ENCODE results near the gene CLEC4E.
A peak's percentile ranks its signal among the peaks of the same experiment; 100 is the strongest.
"Not testable (repeated sequence)": the region's sequence is repeated elsewhere in the genome, so short reads cannot be mapped to it uniquely, and the experiment has no call there.

The CLEC4E gene

GRCh38 chr12:8537820-8538219 is 2.9 kb downstream of the CLEC4E start:
- not testable (repeated sequence) for DNase-seq (ENCODE audit: low spot score)

- DNase-seq (ENCODE audit: low spot score) = no peak
Measured at GRCh38 chr12:8532045-8532444, 8.7 kb downstream of the CLEC4E start.

DNA sequence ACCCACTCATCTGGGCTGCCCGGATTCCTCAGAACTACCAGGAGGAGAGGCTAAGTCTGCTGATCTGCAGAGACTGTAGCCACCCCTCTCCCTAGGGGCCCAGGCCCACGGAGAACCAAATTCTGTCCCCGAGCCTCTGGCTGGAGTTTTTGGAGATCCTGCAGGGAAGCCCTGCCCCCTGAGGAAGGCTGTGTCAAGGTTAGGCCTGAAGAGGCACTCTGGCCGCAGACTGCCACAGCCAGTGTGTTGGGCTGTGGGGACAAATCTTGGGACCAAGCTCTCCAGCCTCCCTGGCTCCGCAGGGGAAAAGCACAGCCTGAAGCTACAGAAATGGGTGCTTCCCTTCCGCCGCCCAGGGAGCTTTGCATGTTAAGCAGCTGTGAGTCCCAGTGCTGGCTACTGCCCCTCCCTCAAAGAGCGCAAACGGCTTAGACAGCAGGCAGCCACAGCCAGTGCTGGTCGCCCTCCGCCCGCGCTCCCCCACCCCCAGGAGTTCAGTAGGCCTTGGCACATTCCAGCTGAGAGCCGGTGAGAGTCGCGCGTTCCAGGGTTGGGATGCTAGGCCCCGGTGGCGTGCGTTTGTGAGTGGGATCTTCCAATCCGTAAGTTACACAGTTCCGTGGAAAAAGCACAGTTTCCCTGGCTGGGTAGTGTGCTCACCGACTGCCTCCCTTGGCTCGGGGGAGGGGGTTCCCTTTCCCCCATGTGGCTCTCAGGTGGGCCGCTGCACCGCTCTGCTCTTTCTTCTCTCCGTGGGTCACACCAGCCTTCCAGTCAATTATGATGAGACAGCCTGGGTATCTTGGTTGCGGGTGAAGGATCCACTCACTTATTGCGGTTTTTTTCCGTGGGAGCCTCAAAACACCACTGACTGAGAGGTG is 13.2 kb downstream of the CLEC4E start:
- DNase-seq (ENCODE audit: low spot score) = no peak

DNA sequence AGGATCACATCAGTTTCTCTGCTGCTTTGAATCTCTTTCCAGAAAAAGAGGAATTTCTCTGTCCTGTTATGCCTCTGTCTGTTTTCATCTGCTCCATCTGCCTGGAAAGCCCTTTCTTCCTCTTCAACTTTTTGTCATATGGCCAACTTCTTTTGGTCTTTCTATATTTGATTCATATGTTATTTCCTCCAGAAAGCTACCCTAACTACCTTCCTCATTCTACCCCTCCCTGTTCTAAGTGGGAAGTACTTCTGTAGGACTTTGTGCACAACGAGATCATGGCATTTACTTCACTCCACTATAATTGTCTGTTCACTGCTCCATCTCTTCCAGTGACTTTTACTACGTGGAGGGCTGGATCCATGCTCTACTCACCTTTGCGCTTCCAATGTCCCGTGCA is 21.5 kb downstream of the CLEC4E start:
- DNase-seq (ENCODE audit: low spot score) = no peak

- DNase-seq (ENCODE audit: low spot score) = no peak
Measured at GRCh38 chr12:8517971-8518370, 22.7 kb downstream of the CLEC4E start.

DNA sequence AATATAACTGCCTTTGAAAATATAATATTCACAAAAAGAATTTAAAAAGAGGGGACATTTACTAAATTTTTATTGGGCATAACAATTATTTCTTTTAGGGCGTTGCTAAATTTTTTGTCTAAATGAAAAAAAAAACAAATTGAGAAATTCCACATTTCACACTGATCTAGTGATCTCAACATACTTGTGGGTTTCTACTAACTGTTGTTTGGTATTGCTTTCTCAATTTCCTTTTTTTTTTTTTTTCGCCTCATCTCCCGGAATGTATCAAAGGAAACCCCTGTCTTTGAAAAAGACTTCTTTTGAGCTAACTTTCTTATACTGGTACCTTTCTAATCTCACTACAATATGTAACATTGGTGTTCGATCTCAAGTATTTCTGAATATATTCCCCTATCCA is 27.4 kb downstream of the CLEC4E start, which contains the start of gene CLEC4D:
TSS of gene CLEC4D (plus strand) at position 248 of the 400 bp plus-strand sequence. CDS start 230 bp downstream, outside the sequence.
- DNase-seq (ENCODE audit: low spot score) = no peak

DNA sequence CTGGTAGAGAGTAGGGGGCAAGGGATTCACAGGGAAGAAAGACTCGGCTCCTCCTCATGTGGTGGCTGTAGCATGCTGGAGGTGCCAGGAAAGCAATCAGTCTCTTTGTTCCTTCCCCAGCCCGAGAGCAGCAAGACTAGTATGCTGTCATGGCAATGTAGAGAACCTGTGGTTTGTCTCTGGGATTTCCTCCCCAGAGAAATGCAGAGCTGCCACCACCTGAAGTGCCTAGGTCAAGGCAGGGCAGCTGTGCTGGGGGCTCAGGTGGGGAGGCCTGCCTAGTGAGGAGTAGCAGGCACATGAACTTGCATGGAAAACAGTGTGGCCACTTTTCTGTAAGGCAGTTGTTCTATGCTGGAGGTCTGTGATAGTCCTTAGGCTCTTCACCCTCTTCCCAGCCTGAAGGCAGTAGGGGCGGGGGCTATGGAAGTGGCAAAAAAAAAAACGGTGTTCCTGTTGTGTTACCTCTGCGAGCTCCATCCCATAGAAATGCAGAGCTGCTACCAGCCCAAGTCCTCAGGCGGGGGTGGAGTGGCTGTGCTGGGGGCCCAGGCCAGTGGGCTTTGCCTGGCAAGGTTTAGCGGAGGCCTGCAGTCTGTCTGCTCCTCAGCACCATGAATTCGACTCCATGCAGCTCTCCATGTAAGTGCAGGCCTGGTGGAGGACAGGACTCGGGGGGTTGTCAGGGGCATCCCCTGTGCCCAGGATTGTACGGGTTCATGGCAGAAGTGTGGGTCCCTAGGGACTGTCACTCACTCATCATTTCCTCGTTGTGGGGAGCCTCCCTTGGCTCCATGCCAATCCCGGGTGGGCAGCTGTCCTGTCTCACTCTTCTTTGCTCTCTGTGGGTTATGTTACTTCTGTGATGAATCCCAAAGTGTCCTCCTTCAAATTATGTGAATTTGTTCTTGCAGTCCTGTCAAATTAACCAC is 31.5 kb downstream of the CLEC4E start:
- no peak for DNase-seq (ENCODE audit: low spot score)

DNA sequence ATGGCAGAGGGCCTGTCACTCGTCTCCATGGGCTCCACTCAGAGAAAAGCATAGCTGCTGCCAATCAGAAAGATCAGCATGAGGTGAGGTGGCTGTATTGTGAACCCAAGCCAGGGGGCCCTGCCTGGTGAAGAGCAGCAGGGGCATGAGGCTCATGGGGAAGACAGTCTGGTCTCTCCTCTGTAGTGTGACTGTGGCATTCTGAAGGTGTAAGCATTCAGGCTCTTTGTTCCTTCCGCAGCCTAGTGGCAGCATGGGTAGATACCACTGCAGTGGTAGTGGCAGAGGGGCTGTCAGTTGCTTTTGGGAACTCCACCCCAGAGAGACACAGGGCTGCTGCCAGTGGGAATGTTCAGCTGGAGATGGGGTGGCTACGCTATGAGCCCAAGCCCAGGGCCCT is 32.5 kb downstream of the CLEC4E start:
- no peak for DNase-seq (ENCODE audit: low spot score)

- DNase-seq (ENCODE audit: low spot score) = no peak
Measured at GRCh38 chr12:8507596-8507995, 33.1 kb downstream of the CLEC4E start.

- no peak for DNase-seq (ENCODE audit: low spot score)
Measured at GRCh38 chr12:8504351-8504750, 36.4 kb downstream of the CLEC4E start.

DNA sequence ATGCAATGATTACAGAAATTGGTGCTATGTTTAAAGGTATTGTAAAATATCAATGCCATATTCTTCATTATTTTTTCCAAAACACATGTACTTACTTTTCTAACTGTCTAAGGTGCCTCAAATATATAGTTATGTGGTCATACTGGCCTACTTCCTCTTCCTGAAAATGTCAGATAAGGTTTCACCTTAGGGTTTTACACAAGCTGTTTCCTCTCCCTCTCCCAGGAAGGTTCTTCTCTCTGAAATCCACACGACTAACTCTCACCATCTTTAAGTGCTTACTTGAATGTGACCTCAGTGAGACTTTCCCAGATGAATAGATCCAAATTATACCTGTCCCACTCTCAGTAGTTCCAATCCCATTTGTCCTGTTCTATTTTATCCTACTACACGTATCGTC is 39.0 kb downstream of the CLEC4E start:
- no peak for DNase-seq (ENCODE audit: low spot score)

- DNase-seq (ENCODE audit: low spot score) = no peak
Measured at GRCh38 chr12:8499616-8500015, 41.1 kb downstream of the CLEC4E start.

DNA sequence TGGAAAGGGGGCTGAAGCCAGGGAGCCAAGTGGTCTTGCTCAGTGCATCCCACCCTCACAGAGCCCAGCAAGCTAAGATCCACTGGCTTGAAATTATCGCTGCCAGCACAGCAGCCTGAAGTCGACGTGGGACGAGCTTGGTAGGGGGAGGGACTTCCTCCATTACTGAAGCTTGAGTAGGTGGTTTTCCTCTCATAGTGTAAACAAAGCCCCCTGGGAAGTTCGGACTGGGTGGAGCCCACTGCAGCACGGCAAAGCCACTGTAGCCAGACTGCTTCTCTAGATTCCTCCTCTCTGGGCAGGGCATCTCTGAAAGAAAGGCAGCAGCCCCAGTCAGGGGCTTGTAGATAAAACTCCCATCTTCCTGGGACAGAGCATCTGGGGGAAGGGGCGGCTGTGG is 44.6 kb downstream of the CLEC4E start:
- DNase-seq (ENCODE audit: low spot score) = not testable (repeated sequence)

GRCh38 chr12:8495671-8496070 is 45.0 kb downstream of the CLEC4E start:
- DNase-seq (ENCODE audit: low spot score) = not testable (repeated sequence)

GRCh38 chr12:8493084-8493483 is 47.6 kb downstream of the CLEC4E start:
- DNase-seq (ENCODE audit: low spot score) = peak; percentile 86

DNA sequence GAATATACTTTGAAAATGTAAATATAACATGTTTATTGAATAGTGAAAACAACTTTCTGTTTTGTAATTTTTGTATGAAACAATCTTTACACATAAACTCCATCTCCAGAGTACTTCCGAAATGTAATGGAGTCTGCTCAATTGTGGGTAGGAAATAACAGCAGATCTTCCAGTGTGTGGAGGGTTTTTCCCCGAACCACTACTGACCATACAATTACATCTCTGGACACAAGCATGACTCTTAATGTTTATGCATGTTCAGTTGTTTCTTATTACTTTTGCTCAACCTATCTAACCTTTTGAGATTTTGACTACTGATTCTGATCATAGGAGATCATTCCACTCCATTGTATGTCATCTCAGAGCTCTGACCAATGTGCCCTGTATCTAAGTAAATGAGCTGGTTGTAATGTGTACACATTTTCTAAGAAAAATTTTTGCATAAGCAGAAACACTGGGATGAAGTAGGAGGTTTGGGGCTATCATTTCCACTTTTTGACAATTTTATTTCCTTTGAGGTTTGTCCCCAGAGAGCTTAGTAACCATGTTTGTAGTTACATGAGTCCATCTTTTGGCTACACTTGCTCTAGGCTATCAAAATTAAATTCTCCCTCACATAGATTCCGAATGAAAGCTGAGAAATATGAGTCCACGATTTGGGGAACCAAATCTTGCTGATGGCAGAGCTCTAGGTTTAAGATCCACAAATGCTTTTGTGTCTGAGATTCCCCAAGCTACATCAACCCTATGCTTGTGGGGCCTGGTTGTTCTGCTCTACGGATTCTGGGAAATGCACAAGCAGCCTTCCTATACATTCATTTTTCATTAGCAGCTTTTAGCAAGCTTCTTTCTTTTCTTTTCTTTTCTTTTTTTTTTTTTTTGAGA is 48.8 kb downstream of the CLEC4E start:
- DNase-seq (ENCODE audit: low spot score) = peak; percentile 0

All from activated CD4-positive, alpha-beta T cell treated with anti-CD3 and anti-CD28 coated beads, Interleukin-2, Interleukin-4, amounts not matched to agents 100 ng/mL and 50 ng/mL, durations not matched to agents 16 hours and 8 hours (primary cell).